HG02970 (cell line): ENCODE results near the gene NR2C2.

ENCODE experiments used
- ATAC-seq: cut with Tn5 transposase; IDR thresholded peaks from one replicate; pipeline ENCODE4 v1.9.1; 2021; ENCODE audit warnings: mild to moderate bottlenecking, moderate library complexity, moderate number of reproducible peaks; ENCODE audit not compliant: unreplicated experiment, low FRiP score

Gene NR2C2

GRCh38 chr3:15014606-15015328 lies 67.4 kb downstream of the NR2C2 start:
- ATAC-seq = no peak

- no peak for ATAC-seq
Observed at GRCh38 chr3:15015456-15015855, 68.1 kb downstream of the NR2C2 start.

- ATAC-seq = no peak
Observed at GRCh38 chr3:15017191-15017590, 69.8 kb downstream of the NR2C2 start.

- ATAC-seq = no peak
Observed at GRCh38 chr3:15023249-15023648, 75.9 kb downstream of the NR2C2 start.

GRCh38 chr3:15023719-15024118 lies 76.3 kb downstream of the NR2C2 start:
- no peak for ATAC-seq

GRCh38 chr3:15029625-15030024 lies 82.2 kb downstream of the NR2C2 start:
- no peak for ATAC-seq

- ATAC-seq = no peak
Observed at GRCh38 chr3:15032650-15033049, 85.3 kb downstream of the NR2C2 start.

- ATAC-seq = no peak
Observed at GRCh38 chr3:15033103-15033502, 85.7 kb downstream of the NR2C2 start.

- no peak for ATAC-seq
Observed at GRCh38 chr3:15038306-15038705, 90.9 kb downstream of the NR2C2 start.

- no peak for ATAC-seq
Observed at GRCh38 chr3:15040844-15041243, 93.5 kb downstream of the NR2C2 start.

- no peak for ATAC-seq
Observed at GRCh38 chr3:15041950-15042349, 94.6 kb downstream of the NR2C2 start.

- ATAC-seq = no peak
Observed at GRCh38 chr3:15042936-15043335, 95.6 kb downstream of the NR2C2 start.

- no peak for ATAC-seq
Observed at GRCh38 chr3:15043408-15044171, 96.2 kb downstream of the NR2C2 start.

GRCh38 chr3:15044326-15044725 lies 96.9 kb downstream of the NR2C2 start:
- ATAC-seq = no peak

- no peak for ATAC-seq
Observed at GRCh38 chr3:15045667-15046066, 98.3 kb downstream of the NR2C2 start.

- ATAC-seq = no peak
Observed at GRCh38 chr3:15049584-15049983, 102.2 kb downstream of the NR2C2 start.

GRCh38 chr3:15050405-15051092 lies 103.2 kb downstream of the NR2C2 start:
- ATAC-seq = no peak

- no peak for ATAC-seq
Observed at GRCh38 chr3:15051531-15051930, 104.1 kb downstream of the NR2C2 start.

GRCh38 chr3:15052335-15053242 lies 105.2 kb downstream of the NR2C2 start:
- ATAC-seq = no peak

- ATAC-seq = no peak
Observed at GRCh38 chr3:15053541-15053940, 106.2 kb downstream of the NR2C2 start.
